Spleen (tissue), 7 donors: ENCODE measurements around the gene CDK19.
"Not testable (repeated sequence)": the region's sequence is repeated elsewhere in the genome, so short reads cannot be mapped to it uniquely, and the experiment has no call there.

Experiments
- CTCF ChIP-seq, 11 experiments: fragments of 200-600 bp in 7 of 11; fragments of 450-650 bp in 4 of 11; sonication (generic) in 4 of 11; IDR thresholded peaks in 8 of 11; conservative IDR thresholded peaks in 3 of 11; 1 replicate in 7 of 11; 2 replicates in 4 of 11; pipeline versions ENCODE4 v1.4.0 to v1.8.0; 2016 to 2021; ENCODE audit warnings: antibody characterized with exemption in 11 of 11, inconsistent platforms in 4 of 11, mild to moderate bottlenecking in 1 of 11
- POLR2A ChIP-seq, 3 donors: fragments of 450-650 bp; IDR thresholded peaks; one replicate each; pipeline ENCODE4 v1.5.1; 2017; ENCODE audit warnings: antibody characterized with exemption in 3 of 3, mild to moderate bottlenecking in 1 of 3
- donor health status: DM: no; HTN: no; CAD: no; lungs with moderate emphysema.
- donor health status: DM: no; HTN: no; CAD: no.
- donor health status: DM: no; HTN: no; CAD: no.

GRCh38 chr6:110802175-110802574, 13.1 kb downstream of the CDK19 start:
- not testable (repeated sequence) for TF ChIP-seq CTCF (IDR thresholded peaks at IDR 0.05 in 8 of 11, conservative IDR thresholded peaks at IDR 0.05 in 3 of 11); POLR2A (IDR thresholded peaks at IDR 0.05)
